Gastrocnemius medialis (tissue), 4 donors: ENCODE results near the gene CHCHD10. TPM values are rescaled to one million over a fixed set of nuclear protein-coding genes. Genes with fewer than 3 reads are reported as not detected.
A peak's percentile ranks its signal among the peaks of the same experiment; 100 is the strongest.

Source experiments
- ATAC-seq, 2 donors: fragments of 150-250 bp; one replicate each; pipeline ENCODE4 v1.9.1; 2016
- DNase-seq, 2 donors: peaks; one replicate each; pipeline ENCODE4 v3.0.0-alpha.2; 2019
- H3K27ac ChIP-seq, 4 donors: fragments of 200-600 bp; sonication (generic); 1 replicate in 1 of 4; 2 replicates in 3 of 4; pipeline ENCODE4 v1.5.1; 2016 to 2018; ENCODE audit warnings: mild to moderate bottlenecking in 2 of 4, moderate library complexity in 1 of 4
- H3K27me3 ChIP-seq, 3 donors: fragments of 200-600 bp; sonication (generic) in 2 of 3; 1 replicate in 1 of 3; 2 replicates in 2 of 3; pipeline versions ENCODE4 v1.5.1 to v1.6.0; 2016 to 2019; ENCODE audit warnings: mild to moderate bottlenecking in 1 of 3, moderate library complexity in 1 of 3
- H3K36me3 ChIP-seq, 2 donors: fragments of 200-600 bp; sonication (generic) in 1 of 2; one replicate each; pipeline ENCODE4 v1.5.1; 2017 to 2018
- H3K4me1 ChIP-seq, 2 donors: fragments of 200-600 bp; sonication (generic) in 1 of 2; one replicate each; pipeline ENCODE4 v1.5.1; 2016 to 2017; ENCODE audit warnings: mild to moderate bottlenecking in 2 of 2
- H3K4me3 ChIP-seq, 4 donors: fragments of 200-600 bp; sonication (generic) in 3 of 4; 1 replicate in 1 of 4; 2 replicates in 3 of 4; pipeline ENCODE4 v1.5.1; 2016 to 2019; ENCODE audit warnings: mild to moderate bottlenecking in 2 of 4
- H3K9me3 ChIP-seq, 3 donors: fragments of 200-600 bp; sonication (generic) in 2 of 3; 1 replicate in 1 of 3; 2 replicates in 2 of 3; pipeline ENCODE4 v1.5.1; 2016 to 2019
- POLR2A ChIP-seq, 2 donors: fragments of 450-650 bp; IDR thresholded peaks; one replicate each; pipeline ENCODE4 v1.6.1; 2017; ENCODE audit warnings: antibody characterized with exemption in 2 of 2, mild to moderate bottlenecking in 2 of 2, moderate library complexity in 2 of 2
- in situ Hi-C, 4 donors: fragments of 200-750 bp; cut with MboI; loops; one replicate each; pipeline versions ENCODE4 v1.15.0 to v1.8.0; 2017; ENCODE audit warnings: low sequenced_read_pairs in 4 of 4
- intact Hi-C: fragments of 100-400 bp; cut with DNase I; formaldehyde crosslinking; loops from one replicate; pipeline ENCODE4 v1.15.1; 2023; ENCODE audit warnings: low total_unique reads
- total RNA-seq, 4 donors: library from RNA; depleted of rRNA; stranded (reverse); fragments of >200 nt; gene quantifications; one replicate each; pipeline versions ENCODE4 v1.1.0 to v1.2.3, GENCODE V29; 2016
- TF ChIP-seq, protein P1 (sequence below), 5 experiments: fragments of 450-650 bp in 3 of 5; fragments of 200-600 bp in 2 of 5; sonication (generic) in 2 of 5; IDR thresholded peaks in 4 of 5; conservative IDR thresholded peaks in 1 of 5; 1 replicate in 4 of 5; 2 replicates in 1 of 5; pipeline ENCODE4 v1.5.1; 2016 to 2019; ENCODE audit warnings: antibody characterized with exemption in 5 of 5, mild to moderate bottlenecking in 3 of 5, moderate library complexity in 3 of 5

The CHCHD10 gene
- total RNA-seq, 4 donors from 2014 or later, result 157 to 290 (median 181) TPM

GRCh38 chr22:23791738-23792645 is 24.2 kb upstream of the CHCHD10 start:
- H3K27me3 ChIP-seq, result no peaks in the 10 kb centered on the region
- intact Hi-C loops, result no loop called here
- in situ Hi-C loops, result no loop called here
- no peak for DNase-seq
- ATAC-seq, result no peak
- H3K36me3 ChIP-seq, result peaks cover 0 to 47% of the 10 kb centered on the region in 2 donors
- no peak overlapping the region for H3K4me3 ChIP-seq
- H3K4me1 ChIP-seq, result peaks cover 22 to 23% of the 10 kb centered on the region in 2 donors
- H3K27ac ChIP-seq, result no peak overlapping the region
- H3K9me3 ChIP-seq, result no peaks in the 10 kb centered on the region
- TF ChIP-seq, protein P1, sequence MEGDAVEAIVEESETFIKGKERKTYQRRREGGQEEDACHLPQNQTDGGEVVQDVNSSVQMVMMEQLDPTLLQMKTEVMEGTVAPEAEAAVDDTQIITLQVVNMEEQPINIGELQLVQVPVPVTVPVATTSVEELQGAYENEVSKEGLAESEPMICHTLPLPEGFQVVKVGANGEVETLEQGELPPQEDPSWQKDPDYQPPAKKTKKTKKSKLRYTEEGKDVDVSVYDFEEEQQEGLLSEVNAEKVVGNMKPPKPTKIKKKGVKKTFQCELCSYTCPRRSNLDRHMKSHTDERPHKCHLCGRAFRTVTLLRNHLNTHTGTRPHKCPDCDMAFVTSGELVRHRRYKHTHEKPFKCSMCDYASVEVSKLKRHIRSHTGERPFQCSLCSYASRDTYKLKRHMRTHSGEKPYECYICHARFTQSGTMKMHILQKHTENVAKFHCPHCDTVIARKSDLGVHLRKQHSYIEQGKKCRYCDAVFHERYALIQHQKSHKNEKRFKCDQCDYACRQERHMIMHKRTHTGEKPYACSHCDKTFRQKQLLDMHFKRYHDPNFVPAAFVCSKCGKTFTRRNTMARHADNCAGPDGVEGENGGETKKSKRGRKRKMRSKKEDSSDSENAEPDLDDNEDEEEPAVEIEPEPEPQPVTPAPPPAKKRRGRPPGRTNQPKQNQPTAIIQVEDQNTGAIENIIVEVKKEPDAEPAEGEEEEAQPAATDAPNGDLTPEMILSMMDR (IDR thresholded peaks at IDR 0.05 in 4 of 5, conservative IDR thresholded peaks at IDR 0.05 in 1 of 5), result no peak
- no peak for TF ChIP-seq POLR2A (IDR thresholded peaks at IDR 0.05)

GRCh38 chr22:23790819-23791737 is 23.3 kb upstream of the CHCHD10 start:
- no peaks in the 10 kb centered on the region for H3K9me3 ChIP-seq
- H3K27ac ChIP-seq, result peak overlapping the region in 1 of 4 donors; percentile 3
- intact Hi-C loops (no loop called here), in situ Hi-C loops (no loop called here)
- H3K27me3 ChIP-seq, result no peaks in the 10 kb centered on the region
- no peak for TF ChIP-seq POLR2A (IDR thresholded peaks at IDR 0.05)
- TF ChIP-seq, protein P1 (IDR thresholded peaks at IDR 0.05 in 4 of 5, conservative IDR thresholded peaks at IDR 0.05 in 1 of 5), result no peak
- DNase-seq (no peak), ATAC-seq (no peak)
- peaks cover 0 to 42% of the 10 kb centered on the region in 2 donors for H3K36me3 ChIP-seq
- H3K4me1 ChIP-seq, result peaks cover 27 to 29% of the 10 kb centered on the region in 2 donors
- no peak overlapping the region for H3K4me3 ChIP-seq

DNA sequence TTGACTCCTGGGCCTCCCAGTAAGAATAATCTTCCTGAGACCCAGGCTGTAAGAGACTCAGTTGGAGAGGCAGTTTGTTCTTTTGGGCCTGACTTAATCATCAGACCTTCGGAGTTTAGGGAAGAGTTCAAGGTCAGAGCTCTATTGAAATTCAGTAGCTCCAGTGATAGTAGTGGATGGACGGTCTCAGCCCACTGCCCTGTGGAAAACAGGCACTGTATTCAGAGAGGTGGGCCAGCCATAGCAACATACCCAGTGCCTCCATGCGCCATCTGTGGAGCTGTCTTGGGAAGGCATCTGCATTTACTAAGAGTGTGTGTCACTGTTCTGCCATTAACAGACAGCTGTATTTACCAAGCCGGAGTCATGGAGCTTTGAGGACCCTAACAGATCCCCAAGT is 21.9 kb upstream of the CHCHD10 start:
- Histone ChIP-seq H3K9me3 (no peaks in the 10 kb centered on the region), H3K4me3 (no peak overlapping the region), H3K27me3 (no peaks in the 10 kb centered on the region), H3K36me3 (peaks cover 0 to 27% of the 10 kb centered on the region in 2 donors), H3K27ac (peak overlapping the region; percentile 31 to 96 (median 64)), H3K4me1 (peaks cover 27 to 34% of the 10 kb centered on the region in 2 donors)
- TF ChIP-seq POLR2A (IDR thresholded peaks at IDR 0.05), result no peak
- TF ChIP-seq, protein P1 (IDR thresholded peaks at IDR 0.05 in 4 of 5, conservative IDR thresholded peaks at IDR 0.05 in 1 of 5), result no peak
- DNase-seq (no peak), ATAC-seq (no peak)
- intact Hi-C loops (loop anchor here (5.0 kb wide), 1 partner anchor 123 kb away; no protein-coding TSS in a partner anchor), in situ Hi-C loops (no loop called here)

DNA sequence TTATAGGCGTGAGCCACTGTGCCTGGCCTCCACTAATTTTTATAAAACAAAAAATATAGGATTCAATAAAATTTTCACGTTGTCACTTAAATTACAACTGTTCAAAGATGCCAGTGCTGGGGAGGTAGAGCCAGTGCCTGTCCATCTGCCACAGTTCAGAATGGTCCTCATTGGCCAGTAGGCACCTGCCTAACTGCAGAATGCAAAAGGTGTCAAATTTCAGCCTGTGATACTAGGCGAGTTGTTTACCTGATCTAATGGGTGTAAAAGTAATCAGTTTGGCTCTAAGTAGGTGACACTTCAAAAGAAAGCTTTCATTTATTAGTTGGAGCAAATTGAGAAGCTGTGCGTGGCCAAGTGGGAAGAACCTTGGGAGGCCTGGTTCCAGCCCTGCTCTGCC is 21.3 kb upstream of the CHCHD10 start:
- H3K27ac ChIP-seq, result peak overlapping the region; percentile 31 to 96 (median 64)
- H3K4me3 ChIP-seq, result no peak overlapping the region
- no peaks in the 10 kb centered on the region for H3K9me3 ChIP-seq
- in situ Hi-C loops (no loop called here), intact Hi-C loops (loop anchor here (5.0 kb wide), 1 partner anchor 123 kb away; no protein-coding TSS in a partner anchor)
- H3K4me1 ChIP-seq, result peaks cover 27 to 34% of the 10 kb centered on the region in 2 donors
- H3K27me3 ChIP-seq, result no peaks in the 10 kb centered on the region
- DNase-seq, result no peak
- ATAC-seq, result no peak
- H3K36me3 ChIP-seq, result peaks cover 0 to 22% of the 10 kb centered on the region in 2 donors
- TF ChIP-seq POLR2A (IDR thresholded peaks at IDR 0.05), result no peak
- TF ChIP-seq, protein P1 (IDR thresholded peaks at IDR 0.05 in 4 of 5, conservative IDR thresholded peaks at IDR 0.05 in 1 of 5), result no peak
